PFSK-1 (cell line): ENCODE measurements around the gene MAP3K6.

Experiments
- FOXP2 ChIP-seq: optimal IDR thresholded peaks from 2 replicates; pipeline ENCODE3; 2011; ENCODE audit warnings: borderline replicate concordance, control low read depth, inconsistent platforms; ENCODE audit not compliant: insufficient read depth; ENCODE audit errors: extremely low read length, extremely low read depth
- POLR2AphosphoS5 ChIP-seq: IDR thresholded peaks from 2 replicates; pipeline ENCODE4 v1.6.1; 2012; ENCODE audit warnings: low read depth, mild to moderate bottlenecking, control low read depth, low read length, moderate library complexity
- REST ChIP-seq, 2 experiments: IDR thresholded peaks; 2 replicates each; pipeline versions ENCODE4 v1.6.1 to v1.8.0; 2011 to 2012; ENCODE audit warnings: low read depth in 2 of 2, low read length in 2 of 2, control low read depth in 1 of 2, inconsistent platforms in 1 of 2, mild to moderate bottlenecking in 1 of 2, moderate library complexity in 1 of 2; ENCODE audit not compliant: insufficient read depth in 1 of 2
- SIN3A ChIP-seq: IDR thresholded peaks from 2 replicates; pipeline ENCODE4 v1.6.1; 2012; ENCODE audit warnings: mild to moderate bottlenecking, low read length, moderate library complexity, borderline replicate concordance; ENCODE audit not compliant: insufficient read depth
- TAF1 ChIP-seq: IDR thresholded peaks from 2 replicates; pipeline ENCODE4 v1.6.1; 2012; ENCODE audit warnings: low read length, control low read depth, borderline replicate concordance; ENCODE audit not compliant: insufficient read depth

GRCh38 chr1:27403065-27403726, 36.4 kb upstream of the MAP3K6 start:
- TF ChIP-seq REST (IDR thresholded peaks at IDR 0.05; ENCODE audit: insufficient read depth in 1 of 2, low read depth in 2 of 2, low read length in 2 of 2): no peak
- no peak for TF ChIP-seq POLR2AphosphoS5
- TF ChIP-seq TAF1: no peak
- no peak for TF ChIP-seq SIN3A
- TF ChIP-seq FOXP2: no peak
